B cell (primary cell): ENCODE measurements around the gene ZNF106. TPM values are rescaled to one million over a fixed set of nuclear protein-coding genes. Genes with fewer than 3 reads are reported as not detected.

Experiments used
- ATAC-seq: fragments of 200-7000 bp; cut with Tn5 transposase; one replicate; pipeline ENCODE4 v1.10.0; 2021; ENCODE audit warnings: low read depth, mild to moderate bottlenecking, moderate number of reproducible peaks, moderate library complexity
- CTCF ChIA-PET: fragments of 350-600 bp; sonication (Branson Sonifier 250); formaldehyde crosslinking; loops from one replicate; lab custom pipeline; 2021; ENCODE audit warnings: antibody characterized with exemption, inconsistent platforms; lab: Charles Lee
- POLR2A ChIA-PET: fragments of 350-600 bp; sonication (Branson Sonifier 250); formaldehyde crosslinking; loops from one replicate; lab custom pipeline; 2021; ENCODE audit warnings: antibody characterized with exemption; lab: Charles Lee
- DNase-seq: peaks from one replicate; pipeline ENCODE4 v3.0.0; 2013
- H2AFZ ChIP-seq: 2 replicates; pipeline ENCODE4 v1.6.1; 2012; ENCODE audit warnings: mild to moderate bottlenecking, low read depth, low read length; ENCODE audit not compliant: insufficient read depth, poor library complexity, severe bottlenecking
- H3K27ac ChIP-seq, 2 donors: 1 replicate in 1 of 2; 2 replicates in 1 of 2; pipeline ENCODE4 v1.5.1; 2012 to 2013; ENCODE audit warnings: low read length in 2 of 2, mild to moderate bottlenecking in 2 of 2, moderate library complexity in 1 of 2
- H3K27me3 ChIP-seq, 4 experiments: fragments of 200-600 bp in 1 of 4; sonication (generic) in 1 of 4; replicated peaks in 1 of 4; 1 replicate in 2 of 4; 2 replicates in 2 of 4; pipeline versions ENCODE4 v1.6.1 to v1.7.0; 2013 to 2016; ENCODE audit warnings: low read length in 3 of 4, mild to moderate bottlenecking in 2 of 4, mixed read lengths in 1 of 4, moderate library complexity in 1 of 4; ENCODE audit not compliant: insufficient read depth in 4 of 4, control insufficient read depth in 3 of 4; ENCODE audit errors: control extremely low read depth in 1 of 4
- H3K36me3 ChIP-seq, 2 experiments: replicated peaks in 1 of 2; 1 replicate in 1 of 2; 2 replicates in 1 of 2; pipeline versions ENCODE4 v1.6.1 to v1.7.1; 2013; ENCODE audit warnings: low read length in 1 of 2; ENCODE audit not compliant: insufficient read depth in 2 of 2, control insufficient read depth in 1 of 2; ENCODE audit errors: control extremely low read depth in 1 of 2, extremely low read depth in 1 of 2
- H3K4me1 ChIP-seq, 2 donors: fragments of 200-600 bp in 1 of 2; sonication (generic) in 1 of 2; 1 replicate in 1 of 2; 2 replicates in 1 of 2; pipeline versions ENCODE4 v1.5.1 to v1.6.1; 2013 to 2017; ENCODE audit warnings: low read length in 2 of 2; ENCODE audit not compliant: control insufficient read depth in 2 of 2, insufficient read depth in 2 of 2
- H3K4me2 ChIP-seq: replicated peaks from 2 replicates; pipeline ENCODE3; 2012; ENCODE audit warnings: mild to moderate bottlenecking, low read depth, low read length; ENCODE audit not compliant: poor library complexity, severe bottlenecking
- H3K4me3 ChIP-seq, 5 experiments: fragments of 200-600 bp in 1 of 5; sonication (generic) in 1 of 5; 1 replicate in 3 of 5; 2 replicates in 2 of 5; pipeline versions ENCODE4 v1.5.1 to v1.7.0; 2011 to 2016; ENCODE audit warnings: low read length in 4 of 5, mild to moderate bottlenecking in 4 of 5, low read depth in 2 of 5, control low read depth in 1 of 5, moderate library complexity in 1 of 5; ENCODE audit not compliant: insufficient read depth in 1 of 5; ENCODE audit errors: control extremely low read depth in 1 of 5, extremely low read depth in 1 of 5
- H3K79me2 ChIP-seq: fragments of 200-600 bp; sonication (generic); one replicate; pipeline ENCODE4 v1.6.0; 2016; ENCODE audit warnings: low read length; ENCODE audit not compliant: control insufficient read depth, insufficient read depth
- H3K9ac ChIP-seq: fragments of 200-600 bp; sonication (generic); 2 replicates; pipeline ENCODE4 v1.6.1; 2017; ENCODE audit warnings: mild to moderate bottlenecking, low read length, moderate library complexity
- H3K9me3 ChIP-seq, 3 donors: one replicate each; pipeline versions ENCODE4 v1.6.1 to v1.7.1; 2013; ENCODE audit warnings: low read length in 2 of 3; ENCODE audit not compliant: control insufficient read depth in 2 of 3, insufficient read depth in 1 of 3; ENCODE audit errors: control extremely low read depth in 1 of 3
- H4K20me1 ChIP-seq: 2 replicates; pipeline ENCODE4 v1.6.0; 2012; ENCODE audit warnings: mild to moderate bottlenecking, low read length; ENCODE audit not compliant: insufficient read depth, control insufficient read depth, poor library complexity, severe bottlenecking
- H3K27ac Mint-ChIP-seq: one replicate; pipeline ENCODE4 v1.8.0; 2021; ENCODE audit warnings: mixed read lengths
- H3K27me3 Mint-ChIP-seq: one replicate; pipeline ENCODE4 v1.8.0; 2021; ENCODE audit warnings: mixed read lengths
- H3K4me1 Mint-ChIP-seq: one replicate; pipeline ENCODE4 v1.8.0; 2021; ENCODE audit warnings: mixed read lengths
- H3K4me3 Mint-ChIP-seq: one replicate; pipeline ENCODE4 v1.8.0; 2021; ENCODE audit warnings: mixed read lengths
- H3K9me3 Mint-ChIP-seq: one replicate; pipeline ENCODE4 v1.8.0; 2022; ENCODE audit warnings: mixed read lengths; ENCODE audit not compliant: insufficient read depth
- EZH2 ChIP-seq: IDR thresholded peaks from 2 replicates; pipeline ENCODE4 v1.6.1; 2012; ENCODE audit warnings: borderline replicate concordance, low read depth, mild to moderate bottlenecking, moderate library complexity, low read length; ENCODE audit not compliant: insufficient read depth, poor library complexity, severe bottlenecking
- WGBS: methylation state at CpG from one replicate; pipeline ENCODE4 v1.1.5; 2013; ENCODE audit warnings: missing lambda C conversion rate; ENCODE audit not compliant: insufficient coverage; 5-methylcytosine and 5-hydroxymethylcytosine counted together
- intact Hi-C: fragments of 100-400 bp; cut with micrococcal nuclease; formaldehyde crosslinking; loops from one replicate; pipeline ENCODE4 v1.10.0; 2022
- polyA plus RNA-seq: library from polyadenylated mRNA; depleted of rRNA; stranded (reverse); fragments of >200 nt; gene quantifications from 2 replicates; pipeline ENCODE4 v1.2.3, GENCODE V29; 2012
- total RNA-seq, 2 donors: library from RNA; stranded (reverse); fragments of 120-200 nt in 1 of 2; gene quantifications; 1 replicate in 1 of 2; 2 replicates in 1 of 2; pipeline versions ENCODE4 v1.2.3 to v1.2.4, GENCODE V29; 2013 to 2022
- TF ChIP-seq, protein P1 (sequence below): fragments of 200-600 bp; IDR thresholded peaks from one replicate; pipeline ENCODE4 v1.8.0; 2022; ENCODE audit warnings: antibody characterized with exemption, mild to moderate bottlenecking

Gene ZNF106
- total and polyA plus RNA-seq, 2 donors (not counting 1 experiment from before 2014, with no cell fraction given): 10.1 to 51.4 TPM

- peaks cover 2 to 78% of the 10 kb centered on the region in 2 experiments for H3K36me3 ChIP-seq
- H4K20me1 ChIP-seq: no peaks in the 10 kb centered on the region
- intact Hi-C loops: no loop called here
- no peak overlapping the region for H3K27ac ChIP-seq
- CTCF ChIA-PET: no interaction called here
- H3K4me3 Mint-ChIP-seq: no peak overlapping the region
- H3K4me1 ChIP-seq: no peaks in the 10 kb centered on the region
- H3K4me2 ChIP-seq: no peak overlapping the region
- no peak for ATAC-seq
- H3K27ac Mint-ChIP-seq: no peak overlapping the region
- H3K9ac ChIP-seq: no peak overlapping the region
- H3K9me3 Mint-ChIP-seq: no peaks in the 10 kb centered on the region
- POLR2A ChIA-PET: no interaction called here
- no peaks in the 10 kb centered on the region for H3K4me1 Mint-ChIP-seq
- no peaks in the 10 kb centered on the region for H3K27me3 Mint-ChIP-seq
- no peaks in the 10 kb centered on the region for H3K27me3 ChIP-seq
- DNase-seq: no peak
- no peaks in the 10 kb centered on the region for H3K79me2 ChIP-seq
- no peaks in the 10 kb centered on the region for H3K9me3 ChIP-seq
- H3K4me3 ChIP-seq: no peak overlapping the region
- TF ChIP-seq EZH2: no peak
- TF ChIP-seq, protein P1, sequence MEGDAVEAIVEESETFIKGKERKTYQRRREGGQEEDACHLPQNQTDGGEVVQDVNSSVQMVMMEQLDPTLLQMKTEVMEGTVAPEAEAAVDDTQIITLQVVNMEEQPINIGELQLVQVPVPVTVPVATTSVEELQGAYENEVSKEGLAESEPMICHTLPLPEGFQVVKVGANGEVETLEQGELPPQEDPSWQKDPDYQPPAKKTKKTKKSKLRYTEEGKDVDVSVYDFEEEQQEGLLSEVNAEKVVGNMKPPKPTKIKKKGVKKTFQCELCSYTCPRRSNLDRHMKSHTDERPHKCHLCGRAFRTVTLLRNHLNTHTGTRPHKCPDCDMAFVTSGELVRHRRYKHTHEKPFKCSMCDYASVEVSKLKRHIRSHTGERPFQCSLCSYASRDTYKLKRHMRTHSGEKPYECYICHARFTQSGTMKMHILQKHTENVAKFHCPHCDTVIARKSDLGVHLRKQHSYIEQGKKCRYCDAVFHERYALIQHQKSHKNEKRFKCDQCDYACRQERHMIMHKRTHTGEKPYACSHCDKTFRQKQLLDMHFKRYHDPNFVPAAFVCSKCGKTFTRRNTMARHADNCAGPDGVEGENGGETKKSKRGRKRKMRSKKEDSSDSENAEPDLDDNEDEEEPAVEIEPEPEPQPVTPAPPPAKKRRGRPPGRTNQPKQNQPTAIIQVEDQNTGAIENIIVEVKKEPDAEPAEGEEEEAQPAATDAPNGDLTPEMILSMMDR: no peak
- H2AFZ ChIP-seq: no peak overlapping the region
These were observed 45.4 kb downstream of the ZNF106 start for GRCh38 chr15:42445551-42445950.

GRCh38 chr15:42444415-42445063 lies 46.4 kb downstream of the ZNF106 start:
- Histone ChIP-seq H3K27me3 (no peaks in the 10 kb centered on the region), H3K9ac (no peak overlapping the region), H3K4me1 (no peaks in the 10 kb centered on the region), H3K79me2 (no peaks in the 10 kb centered on the region), H3K36me3 (peaks cover 2 to 75% of the 10 kb centered on the region in 2 experiments), H4K20me1 (no peaks in the 10 kb centered on the region), H2AFZ (no peak overlapping the region), H3K9me3 (no peaks in the 10 kb centered on the region), H3K27ac (no peak overlapping the region), H3K4me2 (no peak overlapping the region), H3K4me3 (no peak overlapping the region)
- CTCF ChIA-PET: no interaction called here
- no peak for TF ChIP-seq EZH2
- TF ChIP-seq, protein P1: no peak
- Mint-ChIP-seq H3K27me3 (no peaks in the 10 kb centered on the region), H3K4me1 (no peaks in the 10 kb centered on the region), H3K4me3 (no peak overlapping the region), H3K9me3 (no peaks in the 10 kb centered on the region), H3K27ac (no peak overlapping the region)
- no peak for DNase-seq
- no peak for ATAC-seq
- intact Hi-C loops: no loop called here
- POLR2A ChIA-PET: interaction anchor here (0.6 kb wide), 1 partner anchor 61 kb away, joined by 6 read pairs; no protein-coding TSS in a partner anchor
- WGBS: 88% methylated on average over 4 of the region's 5 CpGs
